ENCODE measurements around the gene NPC2.
"Not testable (repeated sequence)": the region's sequence is repeated elsewhere in the genome, so short reads cannot be mapped to it uniquely, and the experiment has no call there.

NPC2 gene

DNA sequence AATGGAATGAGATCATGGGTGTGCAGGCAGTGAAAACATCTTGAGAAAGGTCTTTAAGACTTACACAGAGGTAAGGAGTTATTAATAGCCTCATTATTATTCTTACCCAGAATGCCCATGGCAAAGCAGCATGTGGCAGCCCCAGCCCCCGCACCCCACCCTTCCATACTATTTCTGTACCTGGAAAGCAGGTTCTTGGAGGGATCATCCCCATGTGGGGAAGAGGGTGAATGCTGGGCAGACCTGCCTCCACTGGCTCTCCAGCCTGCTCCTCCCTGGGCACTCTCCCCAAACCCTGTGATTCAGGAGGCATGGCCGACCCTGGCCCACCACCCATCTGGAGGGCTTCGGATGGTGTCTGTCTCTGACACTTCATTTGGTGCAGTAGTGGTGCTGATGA is 28.3 kb downstream of the NPC2 start:
- DNase-seq, result no peak

DNA sequence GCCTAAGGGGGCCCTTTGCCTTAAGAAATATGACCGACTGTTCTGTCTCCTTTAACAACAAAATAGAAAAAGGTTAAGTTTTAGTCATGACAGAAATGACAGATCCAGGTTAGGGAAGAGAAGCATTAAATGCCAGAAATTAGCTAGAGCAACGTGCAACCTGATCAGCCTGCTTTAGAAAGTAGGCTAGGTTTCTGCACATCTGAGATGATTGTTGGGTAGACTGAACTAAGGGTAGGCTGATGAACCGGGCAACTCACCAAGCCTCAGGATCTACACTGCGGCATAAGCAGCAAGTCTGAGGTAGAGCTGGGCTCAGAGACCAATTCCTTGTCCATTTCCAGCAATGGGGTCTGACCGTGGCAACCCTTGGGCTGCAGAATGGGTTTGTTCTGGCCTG is 29.4 kb downstream of the NPC2 start:
- no peak for DNase-seq

DNA sequence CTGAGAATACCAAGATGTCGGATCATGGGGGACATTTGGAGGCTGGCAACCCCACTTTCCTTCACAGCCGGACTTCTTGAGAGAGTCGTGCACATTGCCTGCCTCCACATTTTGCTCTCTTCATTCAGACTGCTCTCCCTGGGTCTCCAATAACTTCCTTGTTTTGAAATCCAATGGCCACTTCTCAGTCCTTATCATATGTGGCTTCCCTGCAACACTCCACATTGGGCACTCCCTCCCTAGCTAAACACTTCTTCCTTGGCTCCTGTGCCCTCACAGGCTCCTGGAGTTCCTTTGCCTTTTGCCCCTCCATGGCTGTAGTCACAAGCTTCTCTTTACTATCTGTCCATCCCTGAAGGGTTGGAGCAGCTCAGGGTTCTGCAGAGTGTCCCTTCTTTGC is 30.1 kb downstream of the NPC2 start:
- DNase-seq, result no peak

DNA sequence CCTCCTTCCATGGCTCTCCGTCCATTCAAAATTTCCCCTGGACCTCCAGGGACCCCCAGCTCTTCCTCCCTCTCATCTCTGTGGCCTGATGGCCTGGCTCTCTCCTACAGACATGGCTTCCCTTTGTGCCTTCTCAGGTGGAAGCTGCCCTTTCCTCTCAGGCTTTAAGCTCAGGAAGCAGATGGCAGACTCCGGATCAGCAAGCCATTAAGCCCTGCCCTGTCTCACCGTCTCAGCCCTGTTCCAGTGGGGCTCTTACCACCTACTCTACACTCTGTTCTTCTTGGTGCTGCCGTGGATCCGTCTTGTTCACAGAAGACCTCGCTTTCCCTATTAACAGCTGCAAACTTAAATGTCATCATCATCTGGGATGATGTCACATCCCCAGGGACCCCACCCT is 33.1 kb downstream of the NPC2 start:
- DNase-seq, result no peak

DNA sequence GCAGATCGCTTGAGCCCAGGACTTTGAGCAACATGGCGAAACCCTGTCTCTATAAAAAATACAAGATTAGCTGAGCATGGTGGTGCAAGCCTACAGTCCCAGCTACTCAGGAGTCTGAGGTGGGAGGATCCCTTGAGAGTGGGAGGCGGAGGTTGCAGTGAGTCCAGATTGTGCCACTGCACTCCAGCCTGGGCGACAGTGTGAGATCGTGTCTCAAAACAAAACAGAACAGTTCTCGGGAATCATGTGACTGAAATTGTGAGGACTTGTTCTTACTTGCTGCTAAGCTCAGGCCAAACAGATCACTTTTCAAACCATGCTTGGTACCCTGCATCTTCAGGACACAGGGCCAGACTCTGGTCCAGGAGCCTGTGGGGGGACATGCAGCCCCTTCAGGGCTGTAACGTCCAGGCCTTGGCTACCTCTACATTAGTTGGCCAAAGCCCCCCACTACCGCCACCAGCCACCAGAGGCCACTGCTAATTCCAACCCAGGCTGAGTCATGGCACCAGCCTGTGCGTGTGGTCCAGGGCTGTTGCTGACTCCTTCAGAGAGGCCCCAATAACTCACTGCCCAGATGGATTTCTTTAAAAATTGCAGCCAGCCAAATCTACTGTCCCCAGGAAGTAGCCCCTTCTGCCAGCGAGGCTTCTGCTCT is 33.7 kb downstream of the NPC2 start:
- peak; percentile 6 for DNase-seq

DNA sequence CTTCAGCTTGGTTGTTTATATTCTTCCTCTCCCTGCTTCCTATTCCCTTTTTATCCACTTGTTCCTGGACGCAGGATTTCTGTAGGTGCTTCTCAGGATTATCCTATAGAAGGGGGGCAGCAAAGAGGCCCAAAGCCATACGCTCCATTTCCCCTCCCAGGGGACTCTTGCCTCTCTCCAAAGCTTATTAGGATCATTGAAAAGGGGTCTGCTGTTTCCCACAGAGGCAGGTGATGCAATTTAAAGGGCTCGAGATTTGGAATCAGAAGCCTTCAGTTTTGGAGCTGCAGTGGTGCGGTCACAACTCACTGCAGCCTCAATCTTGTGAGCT is 35.6 kb downstream of the NPC2 start:
- DNase-seq, result no peak

DNA sequence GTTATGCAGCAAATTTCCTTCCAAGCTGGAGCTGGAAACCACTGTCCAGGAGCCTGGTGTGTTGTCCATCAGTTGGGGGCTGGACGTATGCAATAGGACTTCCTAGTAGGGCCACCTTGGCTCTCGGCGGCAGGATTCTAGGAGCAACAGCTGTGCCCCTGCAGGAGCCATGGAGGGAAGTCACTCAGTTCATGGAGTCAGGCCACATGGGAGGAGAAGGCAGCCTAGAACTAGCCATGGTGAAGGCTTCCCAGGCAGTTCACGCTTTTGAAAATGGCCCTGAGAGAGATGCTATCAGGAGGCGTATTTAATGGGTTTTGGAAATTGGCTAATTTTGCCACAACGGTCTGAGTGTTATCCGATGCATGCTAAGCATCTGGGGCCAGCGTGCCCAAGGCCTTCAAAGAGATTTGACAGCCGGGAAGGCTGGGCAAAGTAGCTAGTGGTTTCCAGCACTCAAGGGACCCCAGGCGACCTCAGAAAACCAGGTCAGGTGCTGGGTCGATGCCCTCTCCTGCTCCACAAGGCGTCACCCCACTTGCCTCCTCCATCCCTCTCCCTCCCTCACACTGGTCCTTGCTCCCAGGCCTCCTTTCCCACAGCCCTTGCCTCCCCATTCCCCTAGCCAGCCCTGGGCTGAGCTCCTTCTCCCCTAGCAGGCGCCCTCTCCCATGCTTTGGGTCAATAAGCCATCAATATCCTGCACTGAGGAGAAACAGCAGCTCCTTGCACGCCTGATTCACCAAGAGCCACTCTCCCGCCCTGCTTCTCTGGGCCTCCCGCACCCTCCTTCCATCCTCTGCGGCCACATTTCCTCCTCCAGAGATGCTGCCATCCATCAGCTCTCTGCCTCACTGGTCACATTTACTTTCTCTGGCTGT is 36.2 kb downstream of the NPC2 start:
- DNase-seq, result no peak

DNA sequence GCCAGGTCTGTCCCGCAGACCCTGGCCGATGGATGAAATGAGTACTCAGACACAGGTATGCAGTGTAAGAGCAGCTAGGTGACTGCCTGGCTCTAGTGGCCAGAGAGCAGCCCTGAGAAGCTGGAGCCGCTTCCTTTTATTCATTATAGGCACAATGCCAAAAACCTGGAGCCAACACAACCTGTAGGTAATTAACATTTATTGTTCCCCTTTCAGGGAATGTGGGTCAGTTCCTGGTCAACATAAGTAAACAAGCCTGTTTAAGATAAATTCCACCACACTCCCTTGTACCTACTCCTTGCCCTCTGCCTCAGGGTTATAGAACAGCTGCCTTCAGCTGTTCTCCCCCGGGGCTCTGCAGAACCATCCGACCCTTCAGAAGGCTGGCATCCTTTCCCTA is 38.7 kb downstream of the NPC2 start:
- DNase-seq, result not testable (repeated sequence)

DNA sequence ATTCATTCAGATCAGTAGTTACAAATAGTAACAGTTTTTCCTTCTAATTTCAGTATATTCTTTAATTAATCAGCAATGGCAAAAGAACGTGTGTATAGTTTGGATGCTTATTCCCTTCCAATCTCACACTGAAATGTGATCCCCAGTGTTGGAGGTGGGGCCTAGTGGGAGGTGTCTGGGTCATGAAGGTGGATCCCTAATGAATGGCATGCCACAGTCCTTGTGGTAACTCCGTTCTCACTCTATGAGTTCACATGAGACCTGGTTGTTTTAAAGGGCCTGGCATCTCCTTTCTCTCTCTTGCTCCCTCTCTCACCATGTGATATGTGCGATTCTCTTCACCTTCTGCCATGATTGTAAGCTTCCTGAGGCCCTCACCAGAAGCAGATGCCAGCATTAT is 48.2 kb downstream of the NPC2 start:
- DNase-seq, result no peak

DNA sequence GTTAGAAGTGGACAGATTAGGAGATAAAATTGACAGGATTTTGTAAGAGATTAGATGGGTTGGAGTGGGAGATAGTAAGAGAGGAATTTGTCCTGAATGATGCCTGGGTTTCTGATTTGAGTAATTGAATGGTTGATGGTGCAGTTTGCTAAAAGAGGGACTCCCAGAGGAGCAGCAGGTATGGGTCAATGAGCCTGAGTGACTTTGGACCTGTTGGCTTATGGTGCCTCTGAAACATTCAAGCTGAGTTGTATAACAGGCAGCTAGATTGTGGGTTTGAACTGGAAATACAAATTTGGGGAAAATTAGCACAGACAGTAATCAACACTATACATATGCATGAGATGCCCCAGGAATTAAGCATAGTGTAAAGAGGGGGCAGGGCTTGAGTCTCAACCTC is 50.3 kb downstream of the NPC2 start:
- no peak for DNase-seq

DNA sequence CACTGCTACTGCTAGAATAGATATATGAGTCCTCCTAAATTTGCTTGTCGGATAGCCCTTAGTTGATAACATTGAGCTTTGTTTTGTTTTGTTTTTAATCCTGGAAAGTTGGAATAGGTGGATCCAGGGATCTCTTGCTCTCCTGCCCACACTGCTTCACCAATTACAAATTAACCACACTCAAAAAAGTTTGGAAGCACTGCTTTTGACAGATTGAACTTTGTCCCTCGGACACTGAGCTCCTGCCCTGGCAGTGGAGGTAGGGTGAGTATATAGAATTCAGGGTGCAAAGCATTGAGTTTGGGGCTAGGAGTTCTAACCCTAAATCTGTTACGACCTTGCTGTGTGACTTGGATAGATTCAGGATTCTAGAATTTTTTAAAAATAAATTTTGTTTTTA is 52.0 kb downstream of the NPC2 start:
- no peak for DNase-seq

DNA sequence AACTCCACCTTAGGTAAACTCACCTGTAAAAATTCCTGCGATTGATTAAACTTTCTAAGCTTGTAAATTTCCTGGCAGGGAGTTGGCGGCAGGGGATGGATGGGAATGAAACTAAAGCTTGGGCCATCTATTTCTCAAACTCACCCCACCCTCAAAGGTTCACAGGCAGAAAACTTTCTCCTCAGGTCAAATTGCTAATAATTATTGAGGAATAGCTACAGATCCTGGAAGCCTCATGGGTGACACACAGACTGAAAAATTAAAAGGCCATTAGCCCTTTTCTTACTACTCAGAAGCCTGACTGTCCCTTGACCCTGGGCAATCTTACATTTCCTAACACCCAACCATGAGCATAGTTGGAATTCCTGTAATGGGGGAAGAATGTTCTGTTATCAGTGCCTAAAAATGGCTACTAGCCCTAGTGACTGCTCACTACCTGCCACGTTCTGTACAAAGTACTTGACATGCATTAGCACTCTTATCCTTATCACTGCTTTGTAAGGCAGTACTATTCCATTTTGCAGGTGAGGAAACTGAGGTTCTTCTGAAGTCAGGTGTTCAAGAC is 54.7 kb downstream of the NPC2 start:
- DNase-seq, result no peak

DNA sequence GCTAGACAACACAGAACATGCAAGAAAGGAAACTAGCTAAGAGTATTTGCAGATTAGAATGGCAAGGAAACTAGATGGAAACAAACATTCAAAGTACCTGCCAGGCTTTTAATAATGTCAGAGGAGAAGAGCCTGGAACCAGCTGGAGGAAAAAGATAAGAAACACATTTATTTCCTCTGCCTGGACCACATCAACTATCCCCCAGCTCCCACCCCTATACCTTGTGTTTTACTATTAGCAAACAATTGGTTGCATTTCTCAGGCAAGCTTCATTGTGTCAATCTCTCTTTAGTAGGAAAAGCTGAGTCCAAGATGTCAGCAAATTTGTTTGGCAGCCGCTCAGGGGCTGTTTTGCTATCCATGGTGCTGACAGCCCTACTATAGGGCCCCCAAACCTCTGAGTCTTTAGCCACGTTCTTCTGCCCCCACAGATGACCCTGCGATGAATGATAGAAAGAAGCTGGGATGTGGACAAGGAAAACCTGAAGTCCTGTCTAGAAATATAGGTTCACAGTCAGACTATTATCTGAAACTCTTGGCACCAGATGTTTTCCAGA is 55.5 kb downstream of the NPC2 start:
- no peak for DNase-seq

DNA sequence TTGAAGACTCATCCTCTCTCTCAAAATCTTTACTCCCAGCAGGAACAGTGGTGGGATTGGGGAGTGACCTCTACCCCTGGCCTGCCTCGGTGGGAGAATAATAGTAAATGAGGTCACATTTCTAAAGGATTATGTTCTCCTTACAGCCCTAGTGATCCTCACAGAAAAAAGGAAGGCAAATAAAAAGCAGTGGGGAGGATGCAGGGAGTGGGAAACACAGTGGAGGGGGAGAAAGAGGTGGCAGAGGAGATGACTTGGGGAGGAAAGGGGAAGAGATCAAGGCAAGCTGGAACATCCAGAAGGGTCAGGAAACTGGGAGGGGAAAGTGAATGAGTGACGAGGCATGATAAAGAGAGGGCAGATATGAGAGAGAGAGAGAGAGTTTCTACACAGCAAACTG is 58.8 kb downstream of the NPC2 start:
- no peak for DNase-seq

DNA sequence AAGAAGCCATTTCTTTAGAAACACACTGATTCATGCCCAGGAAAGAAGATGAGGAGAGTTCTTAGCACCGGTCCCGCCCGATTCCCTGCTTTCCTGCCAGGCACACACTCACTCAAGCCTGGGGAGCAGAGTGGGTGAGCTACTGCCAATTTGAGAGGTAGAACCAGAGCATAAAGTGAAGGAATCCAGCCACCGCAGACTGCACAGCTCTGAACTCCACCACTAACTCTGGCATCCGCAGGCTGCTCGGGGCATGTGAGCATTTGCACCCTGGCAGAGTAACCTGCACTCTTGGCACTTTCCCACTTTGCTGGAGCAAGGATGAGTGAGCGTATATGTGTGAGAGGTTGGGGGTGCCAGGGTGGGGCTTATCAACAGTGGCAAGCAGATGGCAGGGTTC is 63.1 kb downstream of the NPC2 start:
- no peak for DNase-seq
